GM12878 (cell line): ENCODE results near the gene SRSF10. TPM values are rescaled to one million over a fixed set of nuclear protein-coding genes. Genes with fewer than 3 reads are reported as not detected.

Source experiments
- microRNA counts: library from miRNA; unstranded; fragments of <30 nt; microRNA quantifications from one replicate; lab custom pipeline; 2016
- microRNA-seq: library from miRNA; unstranded; fragments of <30 nt; microRNA quantifications from one replicate; pipeline ENCODE4, GENCODE V29; 2018
- polyA plus RNA-seq, 11 experiments: library from polyadenylated mRNA; depleted of rRNA in 4 of 11; unstranded in 6 of 11; stranded (reverse) in 5 of 11; fragments of >200 nt; fragmentation: Nextera tagmentation in 4 of 11; fragmentation: Illumina TruSeq in 1 of 11; extraction: Ambion mirVana in 4 of 11; extraction: Trizol in 1 of 11; gene quantifications; 1 replicate in 1 of 11; 2 replicates in 10 of 11; pipeline versions ENCODE4 v1.2.1 to v1.2.3, GENCODE V29; 2011 to 2016; ENCODE audit warnings: inconsistent platforms in 2 of 11, missing spikeins in 2 of 11, low read depth in 1 of 11
- small RNA-seq: library from RNA; depleted of rRNA; stranded (forward); fragments of <200 nt; gene quantifications from one replicate; pipeline ENCODE3, GENCODE V24; 2014
- total RNA-seq, 4 experiments: library from RNA; depleted of rRNA in 3 of 4; stranded (reverse); fragments of >200 nt in 3 of 4; fragmentation: Illumina TruSeq in 1 of 4; extraction: Trizol in 1 of 4; gene quantifications; 2 replicates each; pipeline versions ENCODE4 v1.2.1 to v1.2.3, GENCODE V29; 2013 to 2021

SRSF10 gene
- total and polyA plus RNA-seq, 10 of the 15 experiments (the other 5 are each of a cell fraction or from before 2014, with no cell fraction given) = 157 to 279 (median 222) TPM

MicroRNAs within 50 kb of the gene (microRNA counts, 767-probe panel; counts per million panel counts)
- microRNA hsa-miR-378f (lab: Ali Mortazavi, UCI) = 55.3 counts per million

Small RNA genes lying within 50 kb of the gene (microRNA-seq; reads per million reads assigned to microRNA genes)
- gene MIR378F = not detected

Small RNA genes lying within 50 kb of the gene (small RNA-seq; reads per million reads assigned to genes)
- gene MIR378F = not detected

Other genes with a start within 250 kb of the SRSF10 start
Only the 7 nearest of the 11 such genes appear.
- gene GALE, start 179.6 kb downstream of the SRSF10 start, total RNA-seq (2014; rRNA removed) = 46.8 and 51.6 TPM in 2 replicates
- gene GALE, start 179.6 kb downstream of the SRSF10 start, total RNA-seq (2014; rRNA removed; fragmentation: Illumina TruSeq; extraction: Trizol) = 24.2 and 27.6 TPM in 2 replicates
- 41.7 and 47.5 TPM in 2 replicates for gene GALE, start 179.6 kb downstream of the SRSF10 start, total RNA-seq (2021)
- 14.5 and 23.8 TPM in 2 replicates for gene GALE, start 179.6 kb downstream of the SRSF10 start, polyA plus RNA-seq (2011; rRNA removed)
- gene GALE, start 179.6 kb downstream of the SRSF10 start, polyA plus RNA-seq (2014; fragmentation: Illumina TruSeq; extraction: Trizol) = 23.6 and 34.0 TPM in 2 replicates
- 1 to 10 TPM; 4.2 to 10.0 TPM for gene GALE, start 179.6 kb downstream of the SRSF10 start, polyA plus RNA-seq (2014; fragmentation: Nextera tagmentation; extraction: Ambion mirVana)
- gene GALE, start 179.6 kb downstream of the SRSF10 start, polyA plus RNA-seq (2014; rRNA removed) = 50.2 and 50.8 TPM in 2 replicates
- 10 to 100 TPM; 72.2 to 93.7 TPM for gene GALE, start 179.6 kb downstream of the SRSF10 start, polyA plus RNA-seq (2016; fragmentation: Nextera tagmentation; extraction: Ambion mirVana)
- gene HMGCL, start 154.9 kb downstream of the SRSF10 start, total RNA-seq (2014; rRNA removed) = 34.2 and 35.9 TPM in 2 replicates
- gene HMGCL, start 154.9 kb downstream of the SRSF10 start, total RNA-seq (2014; rRNA removed; fragmentation: Illumina TruSeq; extraction: Trizol) = 29.4 and 34.0 TPM in 2 replicates
- gene HMGCL, start 154.9 kb downstream of the SRSF10 start, total RNA-seq (2021) = 29.4 and 33.1 TPM in 2 replicates
- 30.6 and 35.5 TPM in 2 replicates for gene HMGCL, start 154.9 kb downstream of the SRSF10 start, polyA plus RNA-seq (2011; rRNA removed)
- gene HMGCL, start 154.9 kb downstream of the SRSF10 start, polyA plus RNA-seq (2014; fragmentation: Illumina TruSeq; extraction: Trizol) = 28.0 and 34.2 TPM in 2 replicates
- gene HMGCL, start 154.9 kb downstream of the SRSF10 start, polyA plus RNA-seq (2014; fragmentation: Nextera tagmentation; extraction: Ambion mirVana) = 100 to 1,000 TPM in 1 of 2 experiments, 10 to 100 TPM in 1; 75.9 to 127 TPM
- 32.1 and 37.3 TPM in 2 replicates for gene HMGCL, start 154.9 kb downstream of the SRSF10 start, polyA plus RNA-seq (2014; rRNA removed)
- 10 to 100 TPM; 40.1 to 40.5 TPM for gene HMGCL, start 154.9 kb downstream of the SRSF10 start, polyA plus RNA-seq (2016; fragmentation: Nextera tagmentation; extraction: Ambion mirVana)
- 53.7 and 59.5 TPM in 2 replicates for gene FUCA1, start 112.0 kb downstream of the SRSF10 start, total RNA-seq (2014; rRNA removed)
- 51.4 and 54.4 TPM in 2 replicates for gene FUCA1, start 112.0 kb downstream of the SRSF10 start, total RNA-seq (2014; rRNA removed; fragmentation: Illumina TruSeq; extraction: Trizol)
- gene FUCA1, start 112.0 kb downstream of the SRSF10 start, total RNA-seq (2021) = 41.3 and 42.4 TPM in 2 replicates
- 51.6 and 65.1 TPM in 2 replicates for gene FUCA1, start 112.0 kb downstream of the SRSF10 start, polyA plus RNA-seq (2011; rRNA removed)
- 55.9 and 61.5 TPM in 2 replicates for gene FUCA1, start 112.0 kb downstream of the SRSF10 start, polyA plus RNA-seq (2014; fragmentation: Illumina TruSeq; extraction: Trizol)
- 10 to 100 TPM; 33.3 to 41.8 TPM for gene FUCA1, start 112.0 kb downstream of the SRSF10 start, polyA plus RNA-seq (2014; fragmentation: Nextera tagmentation; extraction: Ambion mirVana)
- 39.6 and 49.9 TPM in 2 replicates for gene FUCA1, start 112.0 kb downstream of the SRSF10 start, polyA plus RNA-seq (2014; rRNA removed)
- gene FUCA1, start 112.0 kb downstream of the SRSF10 start, polyA plus RNA-seq (2016; fragmentation: Nextera tagmentation; extraction: Ambion mirVana) = 100 to 1,000 TPM; 112 to 117 TPM
- gene CNR2, start 67.0 kb downstream of the SRSF10 start, total RNA-seq (2014; rRNA removed) = 19.2 and 19.8 TPM in 2 replicates
- 18.9 and 19.5 TPM in 2 replicates for gene CNR2, start 67.0 kb downstream of the SRSF10 start, total RNA-seq (2014; rRNA removed; fragmentation: Illumina TruSeq; extraction: Trizol)
- gene CNR2, start 67.0 kb downstream of the SRSF10 start, total RNA-seq (2021) = 13.6 and 15.1 TPM in 2 replicates
- gene CNR2, start 67.0 kb downstream of the SRSF10 start, polyA plus RNA-seq (2011; rRNA removed) = 0.40 and 0.46 TPM in 2 replicates
- 12.8 and 13.5 TPM in 2 replicates for gene CNR2, start 67.0 kb downstream of the SRSF10 start, polyA plus RNA-seq (2014; fragmentation: Illumina TruSeq; extraction: Trizol)
- gene CNR2, start 67.0 kb downstream of the SRSF10 start, polyA plus RNA-seq (2014; fragmentation: Nextera tagmentation; extraction: Ambion mirVana) = 10 to 100 TPM in 1 of 2 experiments, 1 to 10 TPM in 1; 9.8 to 12.3 TPM
- gene CNR2, start 67.0 kb downstream of the SRSF10 start, polyA plus RNA-seq (2014; rRNA removed) = 10.3 and 11.2 TPM in 2 replicates
- gene CNR2, start 67.0 kb downstream of the SRSF10 start, polyA plus RNA-seq (2016; fragmentation: Nextera tagmentation; extraction: Ambion mirVana) = 10 to 100 TPM; 11.9 to 12.2 TPM
- gene PNRC2, start 20.5 kb downstream of the SRSF10 start, total RNA-seq (2014; rRNA removed) = 106 and 125 TPM in 2 replicates
- 170 and 171 TPM in 2 replicates for gene PNRC2, start 20.5 kb downstream of the SRSF10 start, total RNA-seq (2014; rRNA removed; fragmentation: Illumina TruSeq; extraction: Trizol)
- 172 and 178 TPM in 2 replicates for gene PNRC2, start 20.5 kb downstream of the SRSF10 start, total RNA-seq (2021)
- gene PNRC2, start 20.5 kb downstream of the SRSF10 start, polyA plus RNA-seq (2011; rRNA removed) = 155 and 222 TPM in 2 replicates
- 205 and 249 TPM in 2 replicates for gene PNRC2, start 20.5 kb downstream of the SRSF10 start, polyA plus RNA-seq (2014; fragmentation: Illumina TruSeq; extraction: Trizol)
- gene PNRC2, start 20.5 kb downstream of the SRSF10 start, polyA plus RNA-seq (2014; fragmentation: Nextera tagmentation; extraction: Ambion mirVana) = 100 to 1,000 TPM; 135 to 140 TPM
- 105 and 137 TPM in 2 replicates for gene PNRC2, start 20.5 kb downstream of the SRSF10 start, polyA plus RNA-seq (2014; rRNA removed)
- gene PNRC2, start 20.5 kb downstream of the SRSF10 start, polyA plus RNA-seq (2016; fragmentation: Nextera tagmentation; extraction: Ambion mirVana) = 100 to 1,000 TPM; 179 to 180 TPM
- not detected in 2 replicates for gene MYOM3, start 131.8 kb upstream of the SRSF10 start, total RNA-seq (2014; rRNA removed)
- not detected in 2 replicates for gene MYOM3, start 131.8 kb upstream of the SRSF10 start, total RNA-seq (2014; rRNA removed; fragmentation: Illumina TruSeq; extraction: Trizol)
- gene MYOM3, start 131.8 kb upstream of the SRSF10 start, total RNA-seq (2021) = not detected in 2 replicates
- not detected in 2 replicates for gene MYOM3, start 131.8 kb upstream of the SRSF10 start, polyA plus RNA-seq (2011; rRNA removed)
- not detected in 2 replicates for gene MYOM3, start 131.8 kb upstream of the SRSF10 start, polyA plus RNA-seq (2014; fragmentation: Illumina TruSeq; extraction: Trizol)
- gene MYOM3, start 131.8 kb upstream of the SRSF10 start, polyA plus RNA-seq (2014; fragmentation: Nextera tagmentation; extraction: Ambion mirVana) = not detected
- 0.06 TPM in 1 of 2 replicates, not detected in the other for gene MYOM3, start 131.8 kb upstream of the SRSF10 start, polyA plus RNA-seq (2014; rRNA removed)
- gene MYOM3, start 131.8 kb upstream of the SRSF10 start, polyA plus RNA-seq (2016; fragmentation: Nextera tagmentation; extraction: Ambion mirVana) = not detected
- not detected in 2 replicates for gene IL22RA1, start 162.8 kb upstream of the SRSF10 start, total RNA-seq (2014; rRNA removed)
- not detected in 2 replicates for gene IL22RA1, start 162.8 kb upstream of the SRSF10 start, total RNA-seq (2014; rRNA removed; fragmentation: Illumina TruSeq; extraction: Trizol)
- gene IL22RA1, start 162.8 kb upstream of the SRSF10 start, total RNA-seq (2021) = 0.08 TPM in 1 of 2 replicates, not detected in the other
- not detected in 2 replicates for gene IL22RA1, start 162.8 kb upstream of the SRSF10 start, polyA plus RNA-seq (2011; rRNA removed)
- gene IL22RA1, start 162.8 kb upstream of the SRSF10 start, polyA plus RNA-seq (2014; fragmentation: Illumina TruSeq; extraction: Trizol) = not detected in 2 replicates
- gene IL22RA1, start 162.8 kb upstream of the SRSF10 start, polyA plus RNA-seq (2014; fragmentation: Nextera tagmentation; extraction: Ambion mirVana) = not detected
- gene IL22RA1, start 162.8 kb upstream of the SRSF10 start, polyA plus RNA-seq (2014; rRNA removed) = not detected in 2 replicates
- gene IL22RA1, start 162.8 kb upstream of the SRSF10 start, polyA plus RNA-seq (2016; fragmentation: Nextera tagmentation; extraction: Ambion mirVana) = not detected